HFFc6 (cell line): ENCODE data around the gene KIAA2012. TPM values are rescaled to one million over a fixed set of nuclear protein-coding genes. Genes with fewer than 3 reads are reported as not detected.

ENCODE experiments used
- DNase-seq: peaks from one replicate; pipeline ENCODE4 v3.0.0-alpha.2; 2018
- H3K27ac Mint-ChIP-seq: 2 replicates; pipeline ENCODE4 v1.8.0; 2020; ENCODE audit warnings: mild to moderate bottlenecking, mixed read lengths
- H3K27me3 Mint-ChIP-seq: 2 replicates; pipeline ENCODE4 v1.8.0; 2021; ENCODE audit warnings: mild to moderate bottlenecking, moderate library complexity, mixed read lengths; ENCODE audit not compliant: insufficient read depth
- H3K36me3 Mint-ChIP-seq: 2 replicates; pipeline ENCODE4 v1.8.0; 2021; ENCODE audit warnings: low read depth, mixed read lengths
- H3K4me1 Mint-ChIP-seq: 2 replicates; pipeline ENCODE4 v1.8.0; 2020; ENCODE audit warnings: low read depth, mixed read lengths
- H3K4me3 Mint-ChIP-seq: 2 replicates; pipeline ENCODE4 v1.8.0; 2020; ENCODE audit warnings: mild to moderate bottlenecking, moderate library complexity, mixed read lengths
- H3K9me3 Mint-ChIP-seq: 2 replicates; pipeline ENCODE4 v1.8.0; 2020; ENCODE audit warnings: mild to moderate bottlenecking, mixed read lengths
- total RNA-seq, 6 experiments: library from RNA; stranded (reverse); fragmentation: NEBNext Ultra II Directional; extraction: Animal tissue kit (Norgen Biotek cat#: 25700); gene quantifications; 2 replicates in 1 of 6; 3 replicates in 5 of 6; pipeline ENCODE4 v1.2.3, GENCODE V29; 2021
- TF ChIP-seq, protein P1 (sequence below): fragments of 200-600 bp; sonication (generic); IDR thresholded peaks from 2 replicates; pipeline ENCODE4 v1.5.0; 2021; ENCODE audit warnings: antibody characterized with exemption, mild to moderate bottlenecking

The KIAA2012 gene
- total RNA-seq, 6 experiments from 2014 or later: 0.09 to 0.40 (median 0.26) TPM

DNA sequence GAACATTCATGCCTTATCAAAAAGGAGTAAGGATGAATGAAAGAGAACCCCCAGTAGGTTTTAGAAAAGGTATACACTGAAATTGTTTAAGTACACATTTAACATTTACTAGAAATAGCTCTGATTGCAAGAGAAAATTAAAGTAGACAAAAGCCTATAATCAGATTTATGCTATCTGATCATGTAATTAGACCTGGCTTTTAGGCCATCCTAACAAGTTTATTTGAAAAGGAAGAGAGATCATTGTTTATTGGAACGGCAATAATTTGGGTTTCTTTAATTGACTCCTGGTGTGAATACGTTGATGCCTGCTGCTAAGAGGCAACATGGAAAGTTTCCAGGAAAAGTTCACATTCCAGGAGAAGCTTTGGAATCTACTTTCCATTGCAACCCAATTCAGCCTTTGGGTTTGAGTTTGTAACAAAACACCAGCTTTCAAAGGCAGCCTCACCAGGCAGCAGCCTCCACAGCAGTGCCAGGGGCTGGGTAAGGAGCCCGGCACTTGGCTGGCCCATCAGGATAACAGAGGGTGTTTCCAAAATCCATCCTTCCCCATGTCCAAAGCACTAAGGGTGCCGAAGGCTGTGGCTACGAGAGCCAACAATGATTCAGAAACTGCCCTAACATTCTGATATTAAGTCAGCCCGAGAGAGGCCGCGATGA lies 21.4 kb upstream of the KIAA2012 start:
- Mint-ChIP-seq H3K9me3 (no peaks in the 10 kb centered on the region), H3K36me3 (no peaks in the 10 kb centered on the region), H3K27ac (no peak overlapping the region), H3K4me1 (peaks cover 18% of the 10 kb centered on the region), H3K4me3 (no peak overlapping the region; the same call in 1 of the 2 replicates), H3K27me3 (no peaks in the 10 kb centered on the region; the same call in none of the 2 replicates)
- TF ChIP-seq, protein P1, sequence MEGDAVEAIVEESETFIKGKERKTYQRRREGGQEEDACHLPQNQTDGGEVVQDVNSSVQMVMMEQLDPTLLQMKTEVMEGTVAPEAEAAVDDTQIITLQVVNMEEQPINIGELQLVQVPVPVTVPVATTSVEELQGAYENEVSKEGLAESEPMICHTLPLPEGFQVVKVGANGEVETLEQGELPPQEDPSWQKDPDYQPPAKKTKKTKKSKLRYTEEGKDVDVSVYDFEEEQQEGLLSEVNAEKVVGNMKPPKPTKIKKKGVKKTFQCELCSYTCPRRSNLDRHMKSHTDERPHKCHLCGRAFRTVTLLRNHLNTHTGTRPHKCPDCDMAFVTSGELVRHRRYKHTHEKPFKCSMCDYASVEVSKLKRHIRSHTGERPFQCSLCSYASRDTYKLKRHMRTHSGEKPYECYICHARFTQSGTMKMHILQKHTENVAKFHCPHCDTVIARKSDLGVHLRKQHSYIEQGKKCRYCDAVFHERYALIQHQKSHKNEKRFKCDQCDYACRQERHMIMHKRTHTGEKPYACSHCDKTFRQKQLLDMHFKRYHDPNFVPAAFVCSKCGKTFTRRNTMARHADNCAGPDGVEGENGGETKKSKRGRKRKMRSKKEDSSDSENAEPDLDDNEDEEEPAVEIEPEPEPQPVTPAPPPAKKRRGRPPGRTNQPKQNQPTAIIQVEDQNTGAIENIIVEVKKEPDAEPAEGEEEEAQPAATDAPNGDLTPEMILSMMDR: no peak
- no peak for DNase-seq

DNA sequence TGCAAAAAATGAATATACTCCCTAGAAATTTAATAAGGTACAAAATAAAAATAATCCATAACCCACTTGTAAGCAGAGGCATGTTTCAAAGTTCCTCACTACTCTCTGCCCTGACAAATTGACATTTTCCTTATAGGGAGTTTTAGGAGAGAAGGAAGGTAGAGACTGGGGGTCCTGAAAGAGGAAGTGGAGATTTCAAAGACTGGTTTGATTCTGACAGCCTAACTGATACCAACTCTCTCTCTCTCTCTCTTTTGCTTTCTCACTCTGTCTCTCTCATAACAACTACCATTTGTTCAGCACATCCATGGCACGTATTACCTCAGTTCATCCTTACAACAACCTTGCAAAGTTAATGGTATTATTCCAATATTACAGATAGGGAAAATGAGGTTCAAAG lies 20.8 kb upstream of the KIAA2012 start:
- DNase-seq: no peak
- Mint-ChIP-seq H3K4me1 (peaks cover 22% of the 10 kb centered on the region), H3K9me3 (no peaks in the 10 kb centered on the region), H3K27ac (no peak overlapping the region), H3K36me3 (no peaks in the 10 kb centered on the region), H3K27me3 (no peaks in the 10 kb centered on the region; the same call in none of the 2 replicates), H3K4me3 (no peak overlapping the region; the same call in 1 of the 2 replicates)
- TF ChIP-seq, protein P1: no peak

DNA sequence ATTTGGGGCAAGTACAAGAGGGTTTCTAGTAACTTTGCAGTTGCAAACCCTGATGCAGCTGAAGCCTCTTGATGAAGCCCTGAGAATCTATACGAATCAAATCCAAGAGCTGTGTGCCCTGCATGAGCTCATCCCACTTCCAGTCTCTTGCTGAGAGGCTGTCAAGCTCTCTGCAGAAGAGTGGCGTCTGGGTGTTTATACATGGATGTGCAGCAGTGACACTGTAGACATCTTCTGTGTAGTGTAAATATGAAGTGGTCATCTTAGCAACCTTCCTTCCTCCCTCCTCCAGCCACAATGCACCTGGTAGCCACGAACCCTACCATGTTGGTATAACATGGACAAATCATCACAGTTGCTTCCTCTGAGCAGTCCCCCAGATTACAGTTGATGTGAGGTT lies 18.4 kb upstream of the KIAA2012 start:
- Mint-ChIP-seq H3K27ac (no peak overlapping the region), H3K9me3 (no peaks in the 10 kb centered on the region), H3K27me3 (peaks cover 4% of the 10 kb centered on the region), H3K36me3 (no peaks in the 10 kb centered on the region), H3K4me3 (no peak overlapping the region), H3K4me1 (peaks cover 22% of the 10 kb centered on the region)
- no peak for DNase-seq
- TF ChIP-seq, protein P1: no peak

DNA sequence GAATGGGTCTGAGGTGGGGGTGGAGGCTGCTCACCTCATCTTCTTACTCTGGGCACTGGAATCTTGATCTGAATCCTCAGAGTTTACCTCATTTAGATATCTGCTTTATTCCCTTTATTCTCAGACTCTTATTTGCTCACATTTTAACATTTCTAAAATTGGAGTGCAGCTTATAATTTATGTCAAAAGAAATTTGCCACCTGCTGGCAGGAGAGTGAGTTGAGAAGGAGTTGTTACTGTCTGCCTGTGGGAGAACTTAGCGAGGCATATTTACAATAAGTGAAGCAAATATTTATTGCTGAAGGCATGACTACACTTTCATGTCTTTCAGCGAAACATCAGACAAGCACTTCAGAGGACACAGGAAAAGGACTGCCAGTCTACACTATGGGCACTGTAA lies 16.4 kb upstream of the KIAA2012 start:
- DNase-seq: no peak
- peaks cover 17% of the 10 kb centered on the region for H3K4me1 Mint-ChIP-seq
- H3K27me3 Mint-ChIP-seq: peaks cover 4% of the 10 kb centered on the region
- H3K27ac Mint-ChIP-seq: no peak overlapping the region
- TF ChIP-seq, protein P1: peak; percentile 73
- no peak overlapping the region for H3K4me3 Mint-ChIP-seq
- H3K36me3 Mint-ChIP-seq: no peaks in the 10 kb centered on the region
- H3K9me3 Mint-ChIP-seq: no peaks in the 10 kb centered on the region

DNA sequence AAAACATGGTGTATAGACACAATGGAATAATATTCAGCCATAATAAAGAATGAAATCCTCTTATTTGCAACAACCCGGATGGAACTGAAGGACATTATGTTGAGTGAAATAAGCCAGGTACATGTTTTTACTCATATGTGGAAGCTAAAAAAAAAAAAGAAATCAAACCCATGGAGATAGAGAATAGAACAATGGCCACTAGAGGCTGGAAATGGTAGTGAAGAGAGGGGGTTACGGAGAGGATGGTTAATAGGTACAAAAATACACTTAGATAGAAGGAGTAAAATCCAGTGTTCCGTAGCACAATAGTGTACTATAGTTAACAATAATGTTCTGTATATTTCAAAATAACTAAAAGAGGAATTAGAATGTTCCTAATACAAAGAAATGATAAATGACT lies 12.8 kb upstream of the KIAA2012 start:
- Mint-ChIP-seq H3K27ac (no peak overlapping the region), H3K4me1 (peaks cover 33% of the 10 kb centered on the region), H3K4me3 (no peak overlapping the region), H3K36me3 (no peaks in the 10 kb centered on the region), H3K27me3 (peaks cover 4% of the 10 kb centered on the region; the same call in 1 of the 2 replicates), H3K9me3 (no peaks in the 10 kb centered on the region)
- TF ChIP-seq, protein P1: peak; percentile 55
- DNase-seq: no peak
